Measurements from ENCODE around the gene KCNK4.
A peak's percentile ranks its signal among the peaks of the same experiment; 100 is the strongest.
"Not testable (repeated sequence)": the region's sequence is repeated elsewhere in the genome, so short reads cannot be mapped to it uniquely, and the experiment has no call there.

The KCNK4 gene

GRCh38 chr11:64291262-64291751, at the start of gene KCNK4:
Gene KCNK4, plus strand, starts transcription at chr11:64291302. Its CDS starts 1,717 bp downstream, at chr11:64293019.
- no peak for DNase-seq

- DNase-seq, result peak in 1 of 2 donors; percentile 100
Measured at GRCh38 chr11:64241491-64242374, 49.4 kb upstream of the KCNK4 start.

DNA sequence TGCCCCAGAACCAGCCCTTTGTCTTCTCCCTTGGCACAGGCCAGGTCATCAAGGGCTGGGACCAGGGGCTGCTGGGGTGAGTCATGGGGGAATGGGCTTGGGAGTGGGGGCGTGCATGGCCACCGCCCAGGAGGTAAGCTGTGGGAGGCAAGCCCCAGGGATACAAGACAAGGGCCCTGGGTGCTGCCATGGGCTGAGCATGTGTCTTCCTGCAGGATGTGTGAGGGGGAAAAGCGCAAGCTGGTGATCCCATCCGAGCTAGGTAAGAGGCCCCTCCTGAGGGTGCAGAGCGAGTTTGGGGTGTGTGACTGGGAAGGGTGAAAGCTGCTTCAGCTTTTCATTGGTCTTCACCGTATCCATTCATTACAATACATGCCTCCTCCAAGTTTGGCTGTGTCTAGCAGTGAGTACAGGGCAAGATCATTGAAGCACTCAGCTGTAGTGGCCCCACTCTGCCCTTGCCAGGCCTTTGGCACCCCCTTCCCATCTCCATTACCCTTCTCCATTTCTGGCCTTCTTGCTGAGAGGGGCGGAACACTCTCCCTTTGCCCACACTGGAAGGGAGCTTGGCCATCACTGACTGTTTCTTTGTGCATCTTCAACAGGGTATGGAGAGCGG, 47.8 kb upstream of the KCNK4 start:
- DNase-seq, result no peak

- DNase-seq, result no peak
Measured at GRCh38 chr11:64244107-64244506, 47.0 kb upstream of the KCNK4 start.

DNA sequence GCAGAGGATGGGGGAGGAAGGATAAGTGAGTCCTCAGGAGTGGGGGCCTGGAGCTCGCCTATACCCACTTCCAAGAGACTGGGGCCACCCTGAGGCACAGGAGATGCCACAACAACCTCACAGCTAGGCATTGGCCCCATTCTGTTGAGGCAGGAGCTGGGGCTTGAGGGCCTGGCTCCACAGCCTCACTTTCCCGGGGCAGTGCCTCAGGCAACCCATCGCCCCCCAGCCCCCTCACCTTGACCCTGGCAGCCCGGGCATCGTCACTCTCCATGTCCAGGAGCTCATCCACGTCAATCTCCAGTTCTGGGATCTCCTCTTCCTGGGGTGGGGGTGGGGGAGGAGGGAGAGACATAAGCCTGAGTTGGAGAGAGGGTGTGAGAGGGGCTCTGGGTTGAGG, 46.1 kb upstream of the KCNK4 start:
- DNase-seq, result no peak

DNA sequence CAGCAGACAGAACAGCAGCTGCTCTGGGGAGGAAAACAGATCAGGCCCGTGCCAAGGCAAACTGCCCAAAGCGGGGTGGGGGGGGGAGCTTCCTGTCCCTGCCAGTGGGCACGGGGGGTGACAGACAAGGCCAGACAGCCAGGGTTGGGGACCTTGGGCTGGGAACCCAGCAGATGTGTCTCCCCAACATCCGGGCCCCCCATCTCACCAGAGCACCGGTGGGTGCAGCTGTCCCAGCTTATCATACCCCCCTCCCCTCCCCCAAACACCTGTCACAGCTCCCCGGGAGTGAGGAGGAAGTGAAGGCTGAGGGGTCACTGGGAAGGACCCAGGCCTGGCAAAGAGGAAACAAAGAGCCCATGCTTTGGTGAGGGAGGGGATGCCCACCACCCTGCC, 45.7 kb upstream of the KCNK4 start:
- no peak for DNase-seq

DNA sequence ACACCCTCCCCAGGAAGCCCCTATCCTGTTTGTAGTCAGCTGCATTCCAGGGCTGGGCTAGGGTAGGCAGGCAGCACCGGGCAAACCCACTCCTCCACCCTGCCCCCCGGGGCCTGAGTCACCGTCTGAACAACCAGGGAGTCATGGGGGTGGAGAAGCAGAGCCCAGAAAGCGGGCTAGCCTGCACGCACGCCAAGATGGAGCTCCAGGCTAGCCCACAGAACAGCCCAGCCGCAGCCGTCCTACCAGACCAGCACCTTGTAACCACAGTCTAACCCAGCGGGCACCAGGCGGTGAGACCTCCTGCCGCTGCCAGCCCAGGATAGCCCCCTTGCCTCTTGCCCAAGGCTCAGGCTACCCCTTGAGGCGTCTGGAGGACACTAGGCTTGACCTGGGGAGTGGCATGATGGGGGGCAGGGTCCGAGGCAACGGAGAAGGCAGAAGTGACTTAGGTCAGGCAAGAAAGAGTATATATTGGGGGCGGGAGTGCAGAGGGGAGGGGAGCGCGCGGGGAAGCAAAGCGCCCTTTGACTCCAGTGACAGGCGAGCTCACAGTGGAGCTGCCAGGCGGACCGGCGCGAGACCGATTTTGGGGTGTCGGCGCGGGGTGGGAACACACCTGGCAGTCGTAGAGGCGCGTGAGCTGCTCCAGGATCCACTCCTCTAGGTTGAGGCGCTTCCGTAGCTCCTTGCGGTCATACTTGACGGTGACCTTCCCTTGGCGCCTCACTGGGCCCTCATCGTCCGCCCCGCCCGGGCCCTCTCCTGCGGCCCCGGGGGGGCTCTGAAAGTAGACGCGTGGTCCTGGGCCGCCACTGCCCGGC, 45.1 kb upstream of the KCNK4 start:
- peak; percentile 68 to 69 for DNase-seq

GRCh38 chr11:64246621-64246870, 44.6 kb upstream of the KCNK4 start:
- not testable (repeated sequence) for DNase-seq

DNA sequence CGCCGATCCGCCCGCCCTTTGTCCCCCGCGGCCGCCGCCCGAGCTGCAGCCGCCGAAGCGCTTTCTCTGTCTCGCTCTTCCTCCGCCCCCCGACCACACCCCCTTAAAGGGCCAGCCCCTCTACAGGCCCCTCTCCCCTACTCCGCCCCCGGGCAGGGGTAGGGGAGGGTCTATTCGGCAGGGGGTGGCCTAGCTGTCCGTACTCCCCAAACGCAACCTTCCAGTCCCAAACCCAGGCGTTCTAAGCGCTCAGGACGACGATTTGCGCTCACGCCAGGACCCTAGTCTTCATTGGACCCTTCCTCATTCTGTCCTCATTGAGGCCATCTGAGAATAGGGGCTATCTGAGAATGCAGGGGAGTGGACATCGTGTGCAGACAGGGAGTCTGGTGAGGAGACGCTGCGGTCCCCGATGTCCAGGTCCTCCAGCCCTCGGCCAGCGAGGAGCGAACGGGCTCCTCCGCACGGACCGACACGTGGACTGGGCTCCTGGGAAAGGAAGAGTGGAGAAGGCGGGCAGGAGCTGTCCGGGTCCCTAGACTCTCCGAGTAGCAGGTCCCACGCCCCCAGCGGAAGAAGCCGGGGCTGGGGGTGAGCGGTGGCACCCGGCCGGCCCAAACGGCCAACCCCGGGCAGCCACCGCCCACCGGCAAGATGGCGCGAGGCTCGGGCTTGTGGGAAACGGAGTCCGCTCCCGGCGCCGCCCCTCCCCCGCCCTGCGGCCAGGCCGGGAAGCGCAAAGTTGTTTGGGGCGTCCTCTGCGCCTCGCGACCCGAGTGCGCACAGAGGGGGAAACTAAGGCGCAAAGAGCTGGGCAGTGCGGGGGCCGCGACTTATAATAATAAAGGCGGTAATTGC, 44.0 kb upstream of the KCNK4 start, which contains the start of gene PPP1R14B:
TSS of gene PPP1R14B (minus strand) at position 73 of the 858 bp plus-strand sequence. CDS start 270 bp downstream, outside the sequence.
- peak; percentile 74 to 80 for DNase-seq

DNA sequence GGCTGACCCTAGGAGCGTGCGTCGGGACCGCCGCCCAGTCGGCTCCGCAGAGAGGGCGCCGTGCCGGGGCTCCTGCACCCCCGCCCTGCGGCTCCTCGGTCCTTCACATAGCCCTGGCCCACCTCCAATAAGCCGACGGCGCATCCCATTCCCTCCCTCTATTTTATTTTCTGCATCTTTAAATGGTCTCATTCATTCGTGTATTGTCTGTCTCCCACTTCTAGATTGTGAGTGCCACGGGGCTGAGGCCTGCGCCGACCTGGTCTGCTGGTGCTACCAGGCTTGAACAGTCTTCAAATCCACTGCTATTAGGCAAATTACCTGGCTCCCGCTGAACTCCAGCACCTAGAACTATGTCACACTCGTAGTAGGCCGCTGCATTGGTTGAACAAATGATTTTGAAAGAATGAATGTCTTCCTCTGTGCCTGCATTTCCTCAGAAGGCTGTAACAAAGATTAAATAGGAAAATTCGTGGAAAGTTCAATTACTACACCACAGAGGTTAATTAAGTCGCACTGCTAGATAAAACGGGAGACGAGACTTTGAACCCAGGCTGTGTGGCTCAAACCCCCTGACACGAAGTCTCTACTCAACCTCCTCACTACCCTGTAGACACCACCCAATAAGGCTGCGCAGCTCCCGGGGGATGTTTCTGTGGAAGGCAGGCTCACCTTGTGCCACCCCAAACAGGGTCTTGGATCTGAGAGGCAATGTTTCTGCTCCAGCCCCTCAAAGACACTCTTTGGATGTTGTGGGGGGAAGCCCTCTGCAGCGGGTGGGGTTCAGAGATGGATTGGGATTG, 43.2 kb upstream of the KCNK4 start:
- DNase-seq, result no peak

GRCh38 chr11:64248578-64248977, 42.5 kb upstream of the KCNK4 start:
- no peak for DNase-seq

GRCh38 chr11:64249038-64249437, 42.1 kb upstream of the KCNK4 start:
- no peak for DNase-seq

GRCh38 chr11:64249563-64250414, 41.3 kb upstream of the KCNK4 start:
- no peak for DNase-seq

- no peak for DNase-seq
Measured at GRCh38 chr11:64250415-64251015, 40.6 kb upstream of the KCNK4 start.

- DNase-seq, result peak; percentile 52 to 73
Measured at GRCh38 chr11:64251016-64251752, 39.9 kb upstream of the KCNK4 start, which contains the start of gene PLCB3. Gene PLCB3, plus strand, starts transcription at chr11:64251530. Its CDS starts 120 bp downstream, at chr11:64251650.

DNA sequence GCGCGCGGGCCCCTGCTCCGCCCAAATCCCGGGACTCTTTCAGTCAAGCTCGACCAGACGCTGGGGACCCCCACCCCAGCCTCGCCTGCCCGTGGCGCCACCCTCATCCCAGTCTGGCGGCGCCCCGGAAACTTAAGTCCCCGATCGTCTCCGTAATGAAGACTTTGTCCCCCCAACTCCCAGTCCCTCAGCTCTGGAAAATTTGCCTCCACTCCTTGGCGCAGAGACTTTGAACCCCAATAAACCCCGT, 39.4 kb upstream of the KCNK4 start:
- no peak for DNase-seq

GRCh38 chr11:64252003-64252872, 38.9 kb upstream of the KCNK4 start:
- no peak for DNase-seq

DNA sequence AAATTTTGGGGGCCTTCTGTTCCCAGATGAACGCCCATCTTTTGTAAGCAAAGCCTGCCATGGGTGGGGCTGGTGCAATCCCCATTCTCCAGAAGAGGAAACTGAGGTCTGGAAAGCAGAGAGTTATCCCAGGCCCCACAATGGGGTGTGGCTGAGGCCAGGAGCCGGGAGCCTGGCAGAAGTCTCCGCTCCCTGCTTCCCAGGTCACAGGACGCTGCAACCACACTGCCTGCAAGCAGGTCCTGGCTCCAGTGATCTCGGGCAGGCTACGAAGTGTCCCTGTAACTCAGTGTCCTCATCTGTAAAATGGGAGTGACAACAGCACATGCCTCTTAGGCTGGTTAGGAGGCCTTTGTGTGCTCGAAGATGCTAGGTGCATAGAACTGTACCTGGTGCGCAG, 38.1 kb upstream of the KCNK4 start:
- no peak for DNase-seq

GRCh38 chr11:64253481-64253880, 37.6 kb upstream of the KCNK4 start:
- DNase-seq, result no peak
